Brain microvascular endothelial cell (primary cell): ENCODE measurements around the gene AIDA.
A peak's percentile ranks its signal among the peaks of the same experiment; 100 is the strongest.

ENCODE experiments used
- DNase-seq: peaks from one replicate; pipeline ENCODE4 v3.0.0-alpha.2; 2020
- H3K27ac ChIP-seq: fragments of 250-450 bp; sonication (Bioruptor Pico); 2 replicates; pipeline ENCODE4 v1.5.1; 2020; ENCODE audit warnings: mild to moderate bottlenecking, moderate library complexity
- H3K27me3 ChIP-seq: fragments of 250-450 bp; sonication (Bioruptor Pico); replicated peaks from 2 replicates; pipeline ENCODE4 v1.5.1; 2020; ENCODE audit warnings: mild to moderate bottlenecking
- H3K36me3 ChIP-seq: fragments of 250-450 bp; sonication (Bioruptor Pico); replicated peaks from 2 replicates; pipeline ENCODE4 v1.5.1; 2020; ENCODE audit warnings: mild to moderate bottlenecking
- H3K4me3 ChIP-seq: 2 replicates; pipeline ENCODE4 v1.5.1; 2011; ENCODE audit warnings: low read depth, mild to moderate bottlenecking, control low read depth, low read length, moderate library complexity
- CTCF ChIP-seq: IDR thresholded peaks from 2 replicates; pipeline ENCODE4 v1.5.1; 2011; ENCODE audit warnings: low read depth, mild to moderate bottlenecking, moderate library complexity, low read length, control low read depth, inconsistent platforms; ENCODE audit errors: missing control alignments
- in situ Hi-C: cut with HindIII; loops from 2 replicates; pipeline ENCODE4 v1.10.0; 2017; ENCODE audit warnings: low sequenced_read_pairs, low pct_ligation_motif_present

The AIDA gene

GRCh38 chr1:222728746-222729145 is 16.5 kb upstream of the AIDA start:
- Histone ChIP-seq H3K27me3 (no peaks in the 10 kb centered on the region), H3K4me3 (no peak overlapping the region), H3K36me3 (peaks cover 80% of the 10 kb centered on the region), H3K27ac (no peak overlapping the region)
- no peak for TF ChIP-seq CTCF
- in situ Hi-C loops = no loop called here
- no peak for DNase-seq

GRCh38 chr1:222716393-222716792 is 4.1 kb upstream of the AIDA start:
- no peak for DNase-seq
- Histone ChIP-seq H3K27ac (no peak overlapping the region), H3K27me3 (no peaks in the 10 kb centered on the region), H3K4me3 (no peak overlapping the region), H3K36me3 (peaks cover 14% of the 10 kb centered on the region)
- TF ChIP-seq CTCF = no peak
- in situ Hi-C loops = no loop called here

- TF ChIP-seq CTCF = peak; percentile 8
- Histone ChIP-seq H3K36me3 (no peaks in the 10 kb centered on the region), H3K27ac (peak overlapping the region; percentile 97), H3K27me3 (no peaks in the 10 kb centered on the region), H3K4me3 (peak overlapping the region; percentile 98)
- DNase-seq = peak; percentile 93
- in situ Hi-C loops = no loop called here
These were observed 1.0 kb upstream of the AIDA start for GRCh38 chr1:222713091-222713961.

- DNase-seq = peak; percentile 59
- H3K36me3 ChIP-seq = no peaks in the 10 kb centered on the region
- H3K4me3 ChIP-seq = peak overlapping the region; percentile 98
- no peaks in the 10 kb centered on the region for H3K27me3 ChIP-seq
- TF ChIP-seq CTCF = no peak
- peak overlapping the region; percentile 72 for H3K27ac ChIP-seq
- in situ Hi-C loops = no loop called here
These were observed 705 bp downstream of the AIDA start for GRCh38 chr1:222711319-222712252.

- no peaks in the 10 kb centered on the region for H3K27me3 ChIP-seq
- TF ChIP-seq CTCF = no peak
- H3K27ac ChIP-seq = no peak overlapping the region
- H3K4me3 ChIP-seq = no peak overlapping the region
- in situ Hi-C loops = no loop called here
- no peak for DNase-seq
- H3K36me3 ChIP-seq = no peaks in the 10 kb centered on the region
These were observed 2.6 kb downstream of the AIDA start for GRCh38 chr1:222709700-222710153.
